Effector memory CD8-positive, alpha-beta T cell (primary cell): ENCODE data around the gene FBXL7.

Experiments
- ATAC-seq: fragments of 150-1000 bp; cut with Tn5 transposase; replicated peaks from 2 replicates; pipeline ENCODE4 v1.10.0; 2021; ENCODE audit warnings: mild to moderate bottlenecking, moderate library complexity
- DNase-seq, 3 experiments: peaks; one replicate each; pipeline ENCODE4 v3.0.0; 2021
- H3K27ac Mint-ChIP-seq, 2 donors: one replicate each; pipeline ENCODE4 v1.8.0; 2022; ENCODE audit warnings: mild to moderate bottlenecking in 2 of 2, mixed read lengths in 2 of 2, moderate library complexity in 2 of 2
- H3K27me3 Mint-ChIP-seq, 2 donors: one replicate each; pipeline ENCODE4 v1.8.0; 2022; ENCODE audit warnings: mixed read lengths in 2 of 2
- H3K36me3 Mint-ChIP-seq: one replicate; pipeline ENCODE4 v1.8.0; 2022; ENCODE audit warnings: mild to moderate bottlenecking, moderate library complexity, mixed read lengths; ENCODE audit not compliant: insufficient read depth
- H3K4me1 Mint-ChIP-seq, 2 donors: one replicate each; pipeline ENCODE4 v1.8.0; 2022; ENCODE audit warnings: low read depth in 2 of 2, mixed read lengths in 2 of 2
- H3K4me3 Mint-ChIP-seq, 2 donors: one replicate each; pipeline ENCODE4 v1.8.0; 2022; ENCODE audit warnings: mild to moderate bottlenecking in 2 of 2, mixed read lengths in 2 of 2, moderate library complexity in 2 of 2
- H3K9me3 Mint-ChIP-seq, 2 donors: one replicate each; pipeline ENCODE4 v1.8.0; 2022; ENCODE audit warnings: mixed read lengths in 2 of 2

The FBXL7 gene

GRCh38 chr5:15584528-15584927 lies 84.5 kb downstream of the FBXL7 start:
- Mint-ChIP-seq H3K27me3 (no peaks in the 10 kb centered on the region), H3K4me1 (no peaks in the 10 kb centered on the region), H3K36me3 (no peaks in the 10 kb centered on the region), H3K9me3 (peaks cover 8 to 22% of the 10 kb centered on the region in 2 donors), H3K4me3 (no peak overlapping the region), H3K27ac (no peak overlapping the region)
- DNase-seq (no peak), ATAC-seq (no peak)

DNA sequence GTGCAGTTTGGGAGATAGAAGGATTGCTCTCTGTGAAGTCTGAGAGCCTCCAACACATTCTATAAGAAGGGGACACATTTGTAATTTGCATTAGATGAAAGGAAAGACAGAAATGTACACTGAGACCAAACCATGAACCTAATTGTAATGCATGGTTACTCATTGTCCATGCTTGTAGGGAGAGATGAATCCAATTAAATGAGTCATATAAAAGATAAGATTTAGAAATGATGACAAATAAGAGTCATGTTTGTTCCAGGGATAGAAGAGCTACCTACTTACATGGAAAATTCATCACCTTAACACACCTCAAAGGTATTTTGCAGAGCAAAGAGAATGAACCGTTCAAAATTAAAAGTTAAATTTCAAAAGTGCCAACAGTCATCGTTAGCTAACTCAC lies 85.1 kb downstream of the FBXL7 start:
- Mint-ChIP-seq H3K36me3 (no peaks in the 10 kb centered on the region), H3K4me3 (no peak overlapping the region), H3K27me3 (no peaks in the 10 kb centered on the region), H3K27ac (no peak overlapping the region), H3K4me1 (no peaks in the 10 kb centered on the region), H3K9me3 (peaks cover 8 to 22% of the 10 kb centered on the region in 2 donors)
- DNase-seq (no peak), ATAC-seq (no peak)

- no peaks in the 10 kb centered on the region for H3K27me3 Mint-ChIP-seq
- H3K4me1 Mint-ChIP-seq, result no peaks in the 10 kb centered on the region
- H3K9me3 Mint-ChIP-seq, result peaks cover 11 to 22% of the 10 kb centered on the region in 2 donors
- DNase-seq, result no peak
- ATAC-seq, result no peak
- no peaks in the 10 kb centered on the region for H3K36me3 Mint-ChIP-seq
- H3K27ac Mint-ChIP-seq, result no peak overlapping the region
- no peak overlapping the region for H3K4me3 Mint-ChIP-seq
Measured at GRCh38 chr5:15585841-15586591, 86.0 kb downstream of the FBXL7 start.

DNA sequence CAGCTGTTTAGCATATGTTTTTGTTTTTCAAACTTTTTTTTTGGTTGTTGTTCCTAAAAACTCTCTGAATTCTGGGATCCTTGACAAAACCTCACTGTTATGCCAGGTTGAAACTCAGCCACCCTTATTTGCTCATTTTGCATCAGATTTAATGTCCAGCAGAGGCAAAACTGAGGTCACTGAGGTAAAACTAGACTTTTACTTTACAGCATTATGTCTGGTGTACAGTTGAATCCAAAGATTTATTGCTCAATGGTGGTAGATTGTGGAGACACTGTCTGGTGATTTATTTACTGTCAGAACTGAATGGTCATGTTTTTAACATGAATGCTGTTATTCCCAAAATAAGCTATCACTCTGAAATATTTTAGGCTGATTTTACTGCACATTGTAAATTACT lies 87.9 kb downstream of the FBXL7 start:
- Mint-ChIP-seq H3K27ac (no peak overlapping the region), H3K36me3 (no peaks in the 10 kb centered on the region), H3K4me1 (no peaks in the 10 kb centered on the region), H3K27me3 (no peaks in the 10 kb centered on the region), H3K9me3 (peaks cover 11 to 14% of the 10 kb centered on the region in 2 donors), H3K4me3 (no peak overlapping the region)
- no peak for DNase-seq
- ATAC-seq, result no peak

DNA sequence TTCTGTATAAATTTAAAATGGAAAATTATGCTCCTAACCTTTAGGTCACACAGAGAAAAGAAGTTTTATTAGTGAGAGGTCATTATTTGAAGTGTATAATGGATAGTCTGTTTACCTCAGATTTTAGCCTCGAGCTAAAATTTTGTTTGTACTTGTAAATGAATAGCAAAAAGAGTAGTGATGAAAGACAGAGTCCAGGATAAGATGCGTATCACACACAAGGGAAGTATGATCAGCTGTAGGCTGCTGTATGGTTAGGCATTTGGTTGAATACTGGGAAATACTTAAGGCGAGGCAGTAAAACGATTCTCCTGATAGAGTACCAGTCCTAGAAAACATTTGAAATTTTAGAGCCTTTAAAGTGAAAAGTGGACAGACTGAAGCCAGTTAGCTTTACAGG lies 92.7 kb downstream of the FBXL7 start:
- Mint-ChIP-seq H3K27ac (no peak overlapping the region), H3K27me3 (no peaks in the 10 kb centered on the region), H3K4me1 (no peaks in the 10 kb centered on the region), H3K9me3 (peaks cover 12 to 14% of the 10 kb centered on the region in 2 donors), H3K4me3 (no peak overlapping the region), H3K36me3 (no peaks in the 10 kb centered on the region)
- DNase-seq (no peak), ATAC-seq (no peak)

DNA sequence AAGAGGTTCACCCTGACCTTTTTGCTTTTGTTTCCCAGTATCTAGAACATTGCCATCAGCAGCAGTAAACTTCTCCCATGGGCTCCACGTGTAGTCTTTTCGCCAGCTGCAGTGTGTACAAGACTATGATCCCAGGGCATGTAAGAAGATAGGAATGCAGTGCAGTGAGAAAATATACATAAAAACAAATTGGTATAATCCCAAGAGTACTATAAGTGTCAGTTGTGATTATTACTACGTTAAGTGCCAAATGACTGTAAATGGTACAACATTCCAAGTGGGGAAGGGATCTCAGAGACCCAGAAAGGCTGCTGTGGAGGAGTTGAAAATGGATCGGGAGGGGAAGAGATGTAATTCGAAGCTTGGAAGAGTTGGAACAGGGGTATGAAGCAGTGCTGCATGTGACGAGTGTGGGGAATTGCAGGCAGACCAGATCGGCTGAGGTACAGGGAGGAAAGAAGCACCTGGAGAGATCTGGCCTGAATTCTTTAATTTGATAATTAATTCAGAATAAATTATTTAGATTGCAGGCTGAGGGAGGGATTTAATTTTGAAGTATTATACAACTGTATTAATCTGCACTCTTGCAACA lies 95.1 kb downstream of the FBXL7 start:
- Mint-ChIP-seq H3K9me3 (peaks cover 12 to 21% of the 10 kb centered on the region in 2 donors), H3K4me3 (no peak overlapping the region), H3K4me1 (no peaks in the 10 kb centered on the region), H3K27ac (no peak overlapping the region), H3K36me3 (no peaks in the 10 kb centered on the region), H3K27me3 (no peaks in the 10 kb centered on the region)
- DNase-seq (no peak), ATAC-seq (no peak)

DNA sequence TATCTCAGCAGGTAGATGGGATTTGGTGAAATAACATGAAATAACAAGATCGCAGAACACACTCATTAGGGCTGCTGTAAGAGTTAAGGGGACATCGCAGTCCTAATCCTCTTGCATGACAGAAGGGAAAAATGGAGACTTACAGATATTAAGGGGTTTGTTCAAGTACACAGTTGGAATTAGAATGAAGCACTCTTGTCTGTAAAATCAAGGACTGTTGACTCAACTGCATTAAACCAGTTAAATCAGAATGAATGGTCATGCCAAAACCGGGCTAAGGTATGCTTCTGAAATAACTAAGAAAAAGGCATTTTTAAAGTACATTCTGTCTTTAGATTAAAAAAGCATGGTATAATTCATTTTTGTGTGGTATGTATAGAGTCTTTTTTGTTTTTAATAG lies 95.9 kb downstream of the FBXL7 start:
- no peak for DNase-seq
- Mint-ChIP-seq H3K9me3 (peaks cover 12 to 19% of the 10 kb centered on the region in 2 donors), H3K36me3 (no peaks in the 10 kb centered on the region), H3K27me3 (no peaks in the 10 kb centered on the region), H3K4me3 (no peak overlapping the region), H3K27ac (no peak overlapping the region), H3K4me1 (no peaks in the 10 kb centered on the region)
- no peak for ATAC-seq

DNA sequence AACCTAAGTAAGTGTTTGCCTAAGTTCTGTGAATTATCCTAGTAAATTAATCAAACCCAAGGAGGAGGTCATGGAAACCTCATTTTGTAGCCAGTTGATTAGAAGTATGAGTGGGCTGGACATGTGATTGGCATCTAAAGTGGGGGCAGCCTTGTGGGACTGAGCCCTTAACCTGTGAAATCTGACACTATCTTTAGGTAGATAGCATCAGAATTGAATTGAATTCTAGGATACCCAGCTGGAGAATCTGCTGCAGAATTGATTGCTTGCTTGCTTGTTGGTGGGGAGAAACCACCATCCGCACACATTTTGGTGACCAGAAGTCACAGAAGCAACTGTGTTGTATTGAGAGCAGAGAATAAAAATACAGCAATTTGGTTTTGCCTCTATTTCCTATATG lies 97.0 kb downstream of the FBXL7 start:
- no peak overlapping the region for H3K27ac Mint-ChIP-seq
- no peaks in the 10 kb centered on the region for H3K4me1 Mint-ChIP-seq
- no peaks in the 10 kb centered on the region for H3K36me3 Mint-ChIP-seq
- no peak overlapping the region for H3K4me3 Mint-ChIP-seq
- H3K9me3 Mint-ChIP-seq, result peaks cover 12 to 19% of the 10 kb centered on the region in 2 donors
- H3K27me3 Mint-ChIP-seq, result no peaks in the 10 kb centered on the region
- ATAC-seq (no peak), DNase-seq (no peak)

DNA sequence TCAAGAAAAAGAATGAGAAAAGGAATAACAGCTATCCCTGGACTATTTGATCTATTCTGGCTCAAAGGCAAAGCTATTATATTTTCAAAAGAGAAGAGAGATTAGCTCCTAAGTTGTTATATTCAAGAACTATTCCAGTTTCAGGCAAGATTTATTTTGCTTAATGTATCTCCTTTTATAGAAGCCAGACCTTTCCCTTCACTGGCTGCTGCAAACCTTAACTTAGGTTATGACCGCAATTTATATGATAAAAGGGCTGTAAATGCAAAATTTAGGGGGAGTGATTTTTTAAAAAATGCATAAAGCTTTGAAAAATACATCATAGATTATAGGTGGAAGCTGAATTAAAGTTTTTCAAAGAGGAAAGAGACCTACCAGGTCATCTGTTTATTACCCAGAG lies 97.8 kb downstream of the FBXL7 start:
- peaks cover 12 to 19% of the 10 kb centered on the region in 2 donors for H3K9me3 Mint-ChIP-seq
- H3K4me3 Mint-ChIP-seq, result no peak overlapping the region
- no peak overlapping the region for H3K27ac Mint-ChIP-seq
- DNase-seq, result no peak
- no peak for ATAC-seq
- H3K4me1 Mint-ChIP-seq, result no peaks in the 10 kb centered on the region
- no peaks in the 10 kb centered on the region for H3K27me3 Mint-ChIP-seq
- no peaks in the 10 kb centered on the region for H3K36me3 Mint-ChIP-seq

- Mint-ChIP-seq H3K27me3 (no peaks in the 10 kb centered on the region), H3K4me1 (no peaks in the 10 kb centered on the region), H3K4me3 (no peak overlapping the region), H3K27ac (no peak overlapping the region), H3K36me3 (no peaks in the 10 kb centered on the region), H3K9me3 (peaks cover 12 to 19% of the 10 kb centered on the region in 2 donors)
- DNase-seq (no peak), ATAC-seq (no peak)
Measured at GRCh38 chr5:15598294-15598902, 98.4 kb downstream of the FBXL7 start.

DNA sequence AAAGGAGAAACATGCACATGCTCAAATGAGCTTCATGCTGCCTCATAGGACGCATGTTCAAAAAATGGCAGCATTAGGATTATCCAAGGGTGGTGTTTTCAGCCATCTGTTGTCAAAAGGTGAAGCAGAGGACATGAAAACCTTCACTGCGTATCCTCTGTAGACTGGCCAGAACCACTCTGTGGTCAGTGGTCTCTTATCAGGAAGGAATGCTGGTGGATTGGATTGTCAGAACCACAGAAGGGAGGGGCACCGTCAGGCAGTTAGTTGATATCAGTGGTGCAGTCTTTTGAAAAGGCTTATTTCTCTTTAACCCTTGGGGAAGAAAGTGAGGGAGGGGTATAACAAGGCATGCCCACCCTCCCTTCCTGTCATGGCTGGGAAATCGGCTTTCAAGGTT lies 100.1 kb downstream of the FBXL7 start:
- DNase-seq (no peak), ATAC-seq (no peak)
- H3K27ac Mint-ChIP-seq, result no peak overlapping the region
- H3K4me3 Mint-ChIP-seq, result no peak overlapping the region
- H3K27me3 Mint-ChIP-seq, result no peaks in the 10 kb centered on the region
- no peaks in the 10 kb centered on the region for H3K36me3 Mint-ChIP-seq
- H3K9me3 Mint-ChIP-seq, result peaks cover 8 to 17% of the 10 kb centered on the region in 2 donors
- no peaks in the 10 kb centered on the region for H3K4me1 Mint-ChIP-seq

DNA sequence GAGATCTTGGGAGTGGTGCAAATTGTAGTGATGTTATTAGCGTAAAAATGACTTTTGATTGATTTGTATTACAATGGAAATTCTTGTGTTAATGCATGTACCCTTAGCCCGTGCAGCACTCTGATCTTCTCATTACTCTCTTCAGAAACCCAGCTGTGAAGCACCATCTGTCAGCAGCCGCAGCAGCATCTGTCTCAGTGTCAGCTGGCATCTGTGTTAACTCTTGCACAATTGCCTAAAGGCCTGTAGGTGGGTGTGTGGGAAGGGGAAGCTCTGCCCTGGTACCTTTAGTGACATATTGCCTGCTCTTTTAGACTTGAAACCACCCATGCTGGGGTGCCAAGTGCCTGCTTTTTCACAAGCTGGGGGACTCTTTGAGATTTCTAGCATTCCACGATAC lies 101.3 kb downstream of the FBXL7 start:
- DNase-seq (no peak), ATAC-seq (no peak)
- Mint-ChIP-seq H3K27me3 (no peaks in the 10 kb centered on the region), H3K9me3 (peaks cover 0 to 15% of the 10 kb centered on the region in 2 donors), H3K27ac (no peak overlapping the region), H3K36me3 (no peaks in the 10 kb centered on the region), H3K4me3 (no peak overlapping the region), H3K4me1 (no peaks in the 10 kb centered on the region)

- Mint-ChIP-seq H3K27me3 (no peaks in the 10 kb centered on the region), H3K36me3 (no peaks in the 10 kb centered on the region), H3K4me1 (no peaks in the 10 kb centered on the region), H3K9me3 (peaks cover 0 to 15% of the 10 kb centered on the region in 2 donors), H3K4me3 (no peak overlapping the region), H3K27ac (no peak overlapping the region)
- DNase-seq (no peak), ATAC-seq (no peak)
Measured at GRCh38 chr5:15601853-15602252, 101.9 kb downstream of the FBXL7 start.

DNA sequence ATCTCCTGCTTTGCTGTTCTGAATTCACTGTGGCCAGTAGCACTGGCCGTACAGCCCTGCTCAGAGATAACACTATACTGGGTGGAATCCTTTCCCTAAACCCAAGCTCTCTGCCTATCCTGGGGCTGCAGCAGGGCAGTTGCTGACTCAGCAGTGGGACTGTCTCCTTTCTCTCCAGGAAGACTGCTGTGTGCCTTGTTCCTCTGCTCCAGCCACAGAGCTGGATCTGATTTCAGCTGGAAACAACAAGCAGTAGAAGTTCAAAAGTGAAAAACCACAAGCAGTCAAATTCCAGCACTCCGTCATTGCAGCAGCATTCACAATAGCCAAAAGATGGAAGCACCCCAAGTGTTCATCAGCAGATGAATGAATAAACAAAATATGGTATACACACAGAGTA lies 105.0 kb downstream of the FBXL7 start:
- no peak for ATAC-seq
- no peak for DNase-seq
- H3K4me3 Mint-ChIP-seq, result no peak overlapping the region
- no peaks in the 10 kb centered on the region for H3K4me1 Mint-ChIP-seq
- H3K27ac Mint-ChIP-seq, result no peak overlapping the region
- H3K9me3 Mint-ChIP-seq, result peaks cover 0 to 11% of the 10 kb centered on the region in 2 donors
- no peaks in the 10 kb centered on the region for H3K36me3 Mint-ChIP-seq
- no peaks in the 10 kb centered on the region for H3K27me3 Mint-ChIP-seq
